Dedifferentiated amniotic fluid mesenchymal stem cell (primary cell): Measurements from ENCODE around the gene ABR.
A peak's percentile ranks its signal among the peaks of the same experiment; 100 is the strongest.

Source experiments
- DNase-seq: peaks from one replicate; pipeline ENCODE4 v3.0.0-alpha.2; 2016; ENCODE audit errors: extremely low spot score

The ABR gene

GRCh38 chr17:1179818-1180742 is at the start of gene ABR:
ABR (minus strand) TSS chr17:1179981; CDS start chr17:1179727, 254 bp downstream.
- DNase-seq, result no peak

GRCh38 chr17:1229349-1229899 is 49.6 kb upstream of the ABR start:
- DNase-seq, result no peak

GRCh38 chr17:1228781-1229348 is 49.1 kb upstream of the ABR start:
- no peak for DNase-seq

GRCh38 chr17:1227917-1228780 is 48.4 kb upstream of the ABR start:
- no peak for DNase-seq

- no peak for DNase-seq
Observed at GRCh38 chr17:1227365-1227764, 47.6 kb upstream of the ABR start.

GRCh38 chr17:1226308-1226707 is 46.5 kb upstream of the ABR start:
- no peak for DNase-seq

GRCh38 chr17:1224330-1224729 is 44.5 kb upstream of the ABR start:
- DNase-seq, result no peak

- DNase-seq, result no peak
Observed at GRCh38 chr17:1223662-1224061, 43.9 kb upstream of the ABR start.

GRCh38 chr17:1222321-1222720 is 42.5 kb upstream of the ABR start:
- no peak for DNase-seq

GRCh38 chr17:1221209-1221608 is 41.4 kb upstream of the ABR start:
- DNase-seq, result no peak

GRCh38 chr17:1220346-1220745 is 40.6 kb upstream of the ABR start:
- no peak for DNase-seq

- DNase-seq, result no peak
Observed at GRCh38 chr17:1217089-1217385, 37.3 kb upstream of the ABR start.

GRCh38 chr17:1216217-1217088 is 36.7 kb upstream of the ABR start:
- DNase-seq, result no peak

GRCh38 chr17:1212946-1213345 is 33.2 kb upstream of the ABR start:
- DNase-seq, result no peak

GRCh38 chr17:1211287-1211686 is 31.5 kb upstream of the ABR start:
- DNase-seq, result no peak

- DNase-seq, result no peak
Observed at GRCh38 chr17:1208966-1209365, 29.2 kb upstream of the ABR start.

- no peak for DNase-seq
Observed at GRCh38 chr17:1206026-1206777, 26.4 kb upstream of the ABR start.

GRCh38 chr17:1203967-1204291 is 24.1 kb upstream of the ABR start:
- no peak for DNase-seq

- peak; percentile 31 for DNase-seq
Observed at GRCh38 chr17:1203111-1203966, 23.6 kb upstream of the ABR start.

GRCh38 chr17:1202291-1202690 is 22.5 kb upstream of the ABR start:
- DNase-seq, result no peak
